ENCODE results near the gene LIPI. TPM values are rescaled to one million over a fixed set of nuclear protein-coding genes. Genes with fewer than 3 reads are reported as not detected.

Gene LIPI
- total RNA-seq, 1 experiment from 2014 or later, result not detected

GRCh38 chr21:14143999-14144398, 66.8 kb downstream of the LIPI start:
- CTCF ChIA-PET, result no interaction called here

GRCh38 chr21:14124266-14124665, 86.5 kb downstream of the LIPI start:
- H3K36me3 Mint-ChIP-seq (ENCODE audit: insufficient read depth, unreplicated experiment), result no peaks in the 10 kb centered on the region
- no peak overlapping the region for H3K4me3 Mint-ChIP-seq (ENCODE audit: low read depth, unreplicated experiment)
- H3K9me3 Mint-ChIP-seq (ENCODE audit: low read depth, unreplicated experiment), result peaks cover 7% of the 10 kb centered on the region
- no peaks in the 10 kb centered on the region for H3K27me3 Mint-ChIP-seq (ENCODE audit: unreplicated experiment)
- H3K27ac Mint-ChIP-seq (ENCODE audit: unreplicated experiment), result no peak overlapping the region
- intact Hi-C loops (cut with micrococcal nuclease; ENCODE audit: unreplicated experiment), result no loop called here
- CTCF ChIA-PET, result no interaction called here
- no peak for DNase-seq
- no TSS peak for BruUV-seq (replicated peaks)
- H3K4me1 Mint-ChIP-seq (ENCODE audit: low read depth, unreplicated experiment), result no peaks in the 10 kb centered on the region
- no peak for TF ChIP-seq CTCF (IDR thresholded peaks at IDR 0.05; ENCODE audit: unreplicated experiment)

More at GRCh38 chr21:14143999-14144398, 66.8 kb downstream of the LIPI start:
- no TSS peak for BruUV-seq (replicated peaks)
- Mint-ChIP-seq H3K36me3 (ENCODE audit: insufficient read depth, unreplicated experiment) (no peaks in the 10 kb centered on the region), H3K4me1 (ENCODE audit: low read depth, unreplicated experiment) (no peaks in the 10 kb centered on the region), H3K27ac (ENCODE audit: unreplicated experiment) (no peak overlapping the region), H3K27me3 (ENCODE audit: unreplicated experiment) (no peaks in the 10 kb centered on the region), H3K4me3 (ENCODE audit: low read depth, unreplicated experiment) (no peak overlapping the region), H3K9me3 (ENCODE audit: low read depth, unreplicated experiment) (peaks cover 18% of the 10 kb centered on the region)
- intact Hi-C loops (cut with micrococcal nuclease; ENCODE audit: unreplicated experiment), result no loop called here
- DNase-seq, result no peak
- no peak for TF ChIP-seq CTCF (IDR thresholded peaks at IDR 0.05; ENCODE audit: unreplicated experiment)

GRCh38 chr21:14121719-14122118, 89.0 kb downstream of the LIPI start:
- TF ChIP-seq CTCF (IDR thresholded peaks at IDR 0.05; ENCODE audit: unreplicated experiment), result no peak
- CTCF ChIA-PET, result no interaction called here
- peaks cover 8% of the 10 kb centered on the region for H3K9me3 Mint-ChIP-seq (ENCODE audit: low read depth, unreplicated experiment)
- no peaks in the 10 kb centered on the region for H3K27me3 Mint-ChIP-seq (ENCODE audit: unreplicated experiment)
- no peaks in the 10 kb centered on the region for H3K36me3 Mint-ChIP-seq (ENCODE audit: insufficient read depth, unreplicated experiment)
- no peak overlapping the region for H3K4me3 Mint-ChIP-seq (ENCODE audit: low read depth, unreplicated experiment)
- H3K4me1 Mint-ChIP-seq (ENCODE audit: low read depth, unreplicated experiment), result no peaks in the 10 kb centered on the region
- no TSS peak for BruUV-seq (replicated peaks)
- no peak overlapping the region for H3K27ac Mint-ChIP-seq (ENCODE audit: unreplicated experiment)
- no peak for DNase-seq
- intact Hi-C loops (cut with micrococcal nuclease; ENCODE audit: unreplicated experiment), result no loop called here

GRCh38 chr21:14120091-14120734, 90.5 kb downstream of the LIPI start:
- no peak for DNase-seq
- no peak overlapping the region for H3K4me3 Mint-ChIP-seq (ENCODE audit: low read depth, unreplicated experiment)
- no peak overlapping the region for H3K27ac Mint-ChIP-seq (ENCODE audit: unreplicated experiment)
- no peaks in the 10 kb centered on the region for H3K27me3 Mint-ChIP-seq (ENCODE audit: unreplicated experiment)
- intact Hi-C loops (cut with micrococcal nuclease; ENCODE audit: unreplicated experiment), result no loop called here
- H3K36me3 Mint-ChIP-seq (ENCODE audit: insufficient read depth, unreplicated experiment), result no peaks in the 10 kb centered on the region
- TF ChIP-seq CTCF (IDR thresholded peaks at IDR 0.05; ENCODE audit: unreplicated experiment), result no peak
- BruUV-seq (replicated peaks), result no TSS peak
- H3K4me1 Mint-ChIP-seq (ENCODE audit: low read depth, unreplicated experiment), result no peaks in the 10 kb centered on the region
- CTCF ChIA-PET, result no interaction called here
- H3K9me3 Mint-ChIP-seq (ENCODE audit: low read depth, unreplicated experiment), result peaks cover 15% of the 10 kb centered on the region
